RWPE1 (cell line): ENCODE measurements around the gene FLOT2.
A peak's percentile ranks its signal among the peaks of the same experiment; 100 is the strongest.
"Not testable (repeated sequence)": the region's sequence is repeated elsewhere in the genome, so short reads cannot be mapped to it uniquely, and the experiment has no call there.

Experiments
- CTCF ChIA-PET: fragments of 350-600 bp; sonication (Branson Sonifier 250); formaldehyde crosslinking; extraction: SDS; loops from one replicate; lab custom pipeline; 2021; lab: Yijun Ruan, JAX
- POLR2A ChIA-PET: fragments of 400-600 bp; formaldehyde crosslinking; extraction: SDS; loops from one replicate; lab custom pipeline; 2020; ENCODE audit warnings: antibody characterized with exemption; ENCODE audit not compliant: low non-redundant PET; lab: Yijun Ruan, JAX
- DNase-seq: peaks from one replicate; pipeline ENCODE4 v3.0.0; 2012; ENCODE audit warnings: low spot score
- H3K27ac ChIP-seq: fragments of 450-650 bp; 2 replicates; pipeline ENCODE4 v1.5.1; 2017
- TF ChIP-seq, protein P1 (sequence below): fragments of 450-650 bp; conservative IDR thresholded peaks from 2 replicates; pipeline ENCODE4 v1.5.1; 2017; ENCODE audit warnings: low read depth, mild to moderate bottlenecking

Gene FLOT2

GRCh38 chr17:28941251-28941650 lies 43.7 kb upstream of the FLOT2 start:
- no peak for DNase-seq
- ChIA-PET POLR2A (no interaction called here), CTCF (interaction anchor here (0.7 kb wide), 1 partner anchor 113 kb away, joined by 3 read pairs; no protein-coding TSS in a partner anchor)
- no peak overlapping the region for H3K27ac ChIP-seq
- TF ChIP-seq, protein P1, sequence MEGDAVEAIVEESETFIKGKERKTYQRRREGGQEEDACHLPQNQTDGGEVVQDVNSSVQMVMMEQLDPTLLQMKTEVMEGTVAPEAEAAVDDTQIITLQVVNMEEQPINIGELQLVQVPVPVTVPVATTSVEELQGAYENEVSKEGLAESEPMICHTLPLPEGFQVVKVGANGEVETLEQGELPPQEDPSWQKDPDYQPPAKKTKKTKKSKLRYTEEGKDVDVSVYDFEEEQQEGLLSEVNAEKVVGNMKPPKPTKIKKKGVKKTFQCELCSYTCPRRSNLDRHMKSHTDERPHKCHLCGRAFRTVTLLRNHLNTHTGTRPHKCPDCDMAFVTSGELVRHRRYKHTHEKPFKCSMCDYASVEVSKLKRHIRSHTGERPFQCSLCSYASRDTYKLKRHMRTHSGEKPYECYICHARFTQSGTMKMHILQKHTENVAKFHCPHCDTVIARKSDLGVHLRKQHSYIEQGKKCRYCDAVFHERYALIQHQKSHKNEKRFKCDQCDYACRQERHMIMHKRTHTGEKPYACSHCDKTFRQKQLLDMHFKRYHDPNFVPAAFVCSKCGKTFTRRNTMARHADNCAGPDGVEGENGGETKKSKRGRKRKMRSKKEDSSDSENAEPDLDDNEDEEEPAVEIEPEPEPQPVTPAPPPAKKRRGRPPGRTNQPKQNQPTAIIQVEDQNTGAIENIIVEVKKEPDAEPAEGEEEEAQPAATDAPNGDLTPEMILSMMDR, result no peak

GRCh38 chr17:28940675-28941074 lies 43.1 kb upstream of the FLOT2 start:
- ChIA-PET POLR2A (no interaction called here), CTCF (interaction anchor here (0.6 to 0.7 kb wide), 2 partner anchors 112 to 153 kb away, joined by 3 read pairs; no protein-coding TSS in a partner anchor)
- TF ChIP-seq, protein P1, result no peak
- no peak for DNase-seq
- no peak overlapping the region for H3K27ac ChIP-seq

GRCh38 chr17:28940142-28940541 lies 42.6 kb upstream of the FLOT2 start:
- H3K27ac ChIP-seq, result no peak overlapping the region
- TF ChIP-seq, protein P1, result no peak
- CTCF ChIA-PET, result interaction anchor here (0.6 kb wide), 2 partner anchors 153 to 190 kb away, joined by 3 read pairs; no protein-coding TSS in a partner anchor
- no peak for DNase-seq
- POLR2A ChIA-PET, result no interaction called here

- CTCF ChIA-PET, result interaction anchor here (1.7 kb wide), 1 partner anchor 212 kb away, joined by 6 read pairs; no protein-coding TSS in a partner anchor
- no peak for DNase-seq
- TF ChIP-seq, protein P1, result no peak
- H3K27ac ChIP-seq, result peak overlapping the region; percentile 56
- POLR2A ChIA-PET, result no interaction called here
These were observed 41.0 kb upstream of the FLOT2 start for GRCh38 chr17:28938552-28938951.

DNA sequence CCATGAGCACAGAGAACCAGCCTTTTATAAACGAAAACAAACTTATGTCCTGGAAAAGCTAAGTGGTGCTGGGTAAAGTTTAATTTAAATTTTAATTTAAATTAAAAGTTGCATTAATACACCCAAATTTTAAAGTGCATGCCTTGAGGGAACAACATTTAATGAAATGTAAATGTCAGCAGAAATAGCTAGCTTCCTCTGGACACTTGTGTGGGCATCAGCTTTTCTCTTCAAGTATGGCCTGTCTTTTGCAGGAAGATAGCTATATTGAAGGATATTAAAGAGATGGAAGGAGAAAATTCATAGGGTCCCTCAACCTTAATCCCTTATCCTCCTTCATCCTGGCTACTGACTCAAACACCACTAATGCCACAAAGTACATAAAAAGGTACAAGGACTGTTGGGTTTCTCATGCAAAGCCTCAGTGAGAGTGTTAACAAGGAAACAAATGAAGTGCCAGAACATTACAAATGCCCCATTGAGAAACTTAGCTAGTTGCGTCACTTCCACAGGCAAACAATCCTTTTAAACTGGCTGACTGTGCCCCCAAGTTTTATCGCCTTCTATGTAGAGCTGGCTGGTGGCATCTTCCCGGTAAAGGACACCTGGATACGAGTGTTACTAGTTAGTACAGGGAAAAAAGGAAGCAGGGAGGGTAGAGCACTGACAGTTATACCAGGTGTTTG lies 39.7 kb upstream of the FLOT2 start:
- ChIA-PET CTCF (interaction anchor here (0.5 to 1.7 kb wide), 4 partner anchors 20 to 210 kb away, joined by 3 to 6 read pairs (median 4); no protein-coding TSS in a partner anchor), POLR2A (interaction anchor here (0.5 kb wide), 1 partner anchor 36 kb away, joined by 3 read pairs; no protein-coding TSS in a partner anchor)
- TF ChIP-seq, protein P1, result no peak
- H3K27ac ChIP-seq, result no peak overlapping the region
- no peak for DNase-seq

- TF ChIP-seq, protein P1, result no peak
- ChIA-PET POLR2A (no interaction called here), CTCF (interaction anchor here (0.6 kb wide), 2 partner anchors 34 to 149 kb away, joined by 3 to 6 read pairs; no protein-coding TSS in a partner anchor)
- no peak overlapping the region for H3K27ac ChIP-seq
- DNase-seq, result no peak
These were observed 38.4 kb upstream of the FLOT2 start for GRCh38 chr17:28935744-28936460.

GRCh38 chr17:28934508-28934907 lies 37.0 kb upstream of the FLOT2 start:
- POLR2A ChIA-PET, CTCF ChIA-PET, H3K27ac ChIP-seq, DNase-seq: not testable (repeated sequence)
